Measurements from ENCODE around the gene KDELR1. TPM values are rescaled to one million over a fixed set of nuclear protein-coding genes. Genes with fewer than 3 reads are reported as not detected.

The KDELR1 gene
- total RNA-seq, result 31.9 and 51.2 TPM in 2 replicates

DNA sequence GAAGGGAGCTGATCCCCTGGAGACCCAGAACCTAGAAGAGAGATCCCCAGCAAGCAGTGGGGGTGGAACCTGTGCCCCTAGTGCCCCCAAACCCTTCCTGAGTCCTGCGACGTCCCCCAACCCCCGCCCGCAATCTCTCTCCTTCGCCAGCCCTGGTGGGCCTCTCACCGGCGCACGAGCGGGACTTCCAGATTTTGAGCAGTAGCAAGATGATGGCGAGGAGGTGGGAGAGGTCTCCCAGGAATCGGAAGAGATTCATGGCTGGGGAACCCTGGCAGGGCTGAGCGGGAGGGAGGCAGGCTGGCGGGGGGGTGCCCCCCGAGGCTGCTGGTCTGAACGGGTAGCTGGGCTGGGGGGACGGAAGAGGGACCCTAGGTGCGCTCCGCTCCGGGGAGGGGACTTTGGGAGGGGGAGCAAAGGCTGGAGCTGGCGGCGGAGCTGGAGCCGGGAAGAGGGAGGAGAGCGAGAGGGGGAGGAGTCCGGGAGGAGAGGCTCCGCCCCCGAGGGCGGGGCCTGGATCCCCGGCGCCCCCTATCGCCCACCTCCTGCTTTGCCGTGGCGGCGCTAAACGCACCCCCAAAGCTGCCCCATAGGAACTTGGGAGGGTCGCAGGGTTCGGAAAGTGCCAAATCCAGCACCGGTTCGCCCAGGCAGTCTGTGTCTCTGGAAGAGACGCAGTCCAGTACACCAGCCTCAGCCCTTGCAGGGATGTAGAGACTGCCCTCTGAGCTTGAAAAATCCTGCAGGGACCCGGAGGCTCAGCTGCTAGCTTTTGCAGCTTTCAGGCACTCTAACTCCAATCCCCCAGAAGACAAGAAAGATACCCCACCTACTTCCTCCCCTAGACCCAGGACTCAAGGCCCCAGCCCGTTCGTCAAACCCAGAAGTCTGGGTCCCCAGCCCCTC, at the start of gene KDELR1:
TSS of gene KDELR1 (minus strand) at position 452 of the 906 bp plus-strand sequence. CDS start at position 259, 193 bp downstream.

DNA sequence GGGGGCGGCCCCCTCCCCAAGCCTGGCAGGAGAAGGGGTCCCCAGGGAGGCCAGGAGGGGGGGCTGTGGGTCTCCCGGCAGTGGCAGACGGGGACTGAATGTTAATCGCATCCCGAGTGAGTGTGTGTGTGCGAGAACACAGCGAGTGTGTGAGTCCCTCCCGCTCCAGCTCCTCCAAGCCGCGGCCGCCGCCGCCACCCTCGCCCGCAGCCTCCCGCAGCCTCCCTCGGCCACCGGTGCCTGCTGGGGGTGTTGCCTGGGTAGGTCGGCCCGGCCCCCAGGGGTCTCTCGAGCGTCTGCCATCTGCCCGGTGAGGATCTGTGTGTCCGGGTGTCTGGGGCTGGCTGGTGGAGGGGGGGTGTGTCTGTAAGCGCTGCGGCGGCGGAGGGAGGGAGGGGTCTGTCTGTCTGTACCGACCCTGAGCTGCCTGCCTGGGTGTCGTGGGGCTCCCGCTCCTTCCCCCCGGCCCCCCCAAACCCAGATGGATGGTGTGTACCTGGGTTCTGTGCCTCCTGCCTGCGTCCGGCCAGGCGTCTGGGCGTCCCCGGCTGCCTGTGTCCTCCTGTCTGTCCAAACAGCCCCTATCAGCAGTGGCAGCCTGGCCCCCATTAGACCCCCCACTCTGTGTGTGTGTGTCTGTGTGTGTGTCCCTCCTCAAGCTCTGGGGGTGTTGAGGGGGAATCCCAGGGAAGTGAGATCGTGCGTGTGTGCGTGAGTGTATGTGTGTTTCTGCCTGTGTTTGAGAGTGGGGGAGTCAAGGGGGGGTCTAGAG, 2.4 kb upstream of the KDELR1 start, which contains the start of gene GRIN2D:
TSS of gene GRIN2D (plus strand) at position 110 of the 772 bp plus-strand sequence. CDS start 4,725 bp downstream, outside the sequence.

DNA sequence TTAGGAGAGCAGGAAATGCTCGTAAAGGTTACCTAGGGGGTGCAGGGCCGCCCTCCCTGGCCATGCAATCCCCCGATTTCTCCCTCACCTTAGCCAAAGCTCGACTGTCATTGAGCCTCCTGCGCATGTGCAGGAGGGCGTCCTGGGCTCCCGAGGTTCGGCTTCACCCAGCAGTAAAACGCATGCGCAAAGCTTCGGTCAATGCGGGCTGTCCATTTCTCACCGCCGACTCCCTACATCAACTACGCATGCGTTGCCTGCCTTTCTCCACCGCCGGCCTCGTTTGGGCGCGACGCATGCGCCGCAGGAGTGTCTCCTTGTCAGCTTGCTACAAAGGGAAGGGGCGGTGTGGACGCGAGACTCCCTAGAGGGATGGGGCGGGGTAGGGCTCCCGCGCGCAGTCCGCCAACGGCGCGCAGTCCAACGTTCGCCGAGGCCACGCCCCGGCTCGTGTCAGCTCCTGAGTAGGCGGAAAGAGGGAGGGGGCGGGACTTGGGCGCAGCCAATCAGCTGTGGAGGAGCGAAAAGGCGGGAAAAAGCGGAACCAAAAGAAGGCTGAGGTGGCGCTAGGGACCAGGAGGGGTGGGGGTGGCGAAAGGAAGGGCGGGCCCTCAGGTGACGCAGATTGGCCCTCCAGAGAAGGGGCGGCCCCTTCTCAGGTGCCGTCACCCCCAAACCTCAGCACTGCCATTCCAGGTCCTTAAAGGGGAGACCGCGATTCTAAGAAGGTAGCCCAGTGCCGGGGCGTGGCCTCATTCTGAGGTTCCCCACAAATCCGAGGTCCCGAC, 27.3 kb downstream of the KDELR1 start, which contains the start of the genes SYNGR4 and TMEM143:
TSS of gene SYNGR4 (plus strand) at position 558 of the 788 bp plus-strand sequence. CDS start 1,476 bp downstream, outside the sequence.
TSS of gene TMEM143 (minus strand) at position 131 of the 788 bp plus-strand sequence. CDS start at position 111, 20 bp downstream.

Other genes with a start within 250 kb of the KDELR1 start
- gene LIG1, start 221.2 kb downstream of the KDELR1 start, total RNA-seq, result 46.9 and 49.3 TPM in 2 replicates
- 2.1 and 3.7 TPM in 2 replicates for gene ZSWIM9, start 220.9 kb downstream of the KDELR1 start, total RNA-seq
- 47.3 and 92.1 TPM in 2 replicates for gene CARD8, start 135.6 kb downstream of the KDELR1 start, total RNA-seq
- gene ZNF114, start 121.5 kb downstream of the KDELR1 start, total RNA-seq, result 0.63 and 0.97 TPM in 2 replicates
- 12.1 and 25.3 TPM in 2 replicates for gene EMP3, start 66.0 kb downstream of the KDELR1 start, total RNA-seq
- gene TMEM143, start 27.6 kb downstream of the KDELR1 start, total RNA-seq, result 2.1 and 3.8 TPM in 2 replicates
- gene SYNGR4, start 27.2 kb downstream of the KDELR1 start, total RNA-seq, result not detected in 2 replicates
- 0.19 and 0.32 TPM in 2 replicates for gene GRIN2D, start 2.1 kb upstream of the KDELR1 start, total RNA-seq
- 14.7 and 39.3 TPM in 2 replicates for gene GRWD1, start 54.4 kb upstream of the KDELR1 start, total RNA-seq
- gene KCNJ14, start 64.0 kb upstream of the KDELR1 start, total RNA-seq, result under 0.01 and 0.63 TPM in 2 replicates
- 48.4 and 53.1 TPM in 2 replicates for gene CYTH2, start 77.8 kb upstream of the KDELR1 start, total RNA-seq
- 0.06 TPM in 1 of 2 replicates, not detected in the other for gene LMTK3, start 120.3 kb upstream of the KDELR1 start, total RNA-seq
- not detected in 2 replicates for gene SULT2B1, start 160.6 kb upstream of the KDELR1 start, total RNA-seq
- gene SPACA4, start 215.2 kb upstream of the KDELR1 start, total RNA-seq, result not detected in 2 replicates
- 0.49 and 0.94 TPM in 2 replicates for gene FAM83E, start 223.5 kb upstream of the KDELR1 start, total RNA-seq
- gene RPL18, start 227.6 kb upstream of the KDELR1 start, total RNA-seq, result 1,360 and 2,089 TPM in 2 replicates
- 5.2 and 6.4 TPM in 2 replicates for gene SPHK2, start 228.0 kb upstream of the KDELR1 start, total RNA-seq
- gene DBP, start 245.8 kb upstream of the KDELR1 start, total RNA-seq, result 1.5 and 2.6 TPM in 2 replicates

Measured in bladder microvascular endothelial cell (primary cell).